Uterus (tissue), 2 donors: Measurements from ENCODE around the gene ATAD1.

ENCODE experiments used
- POLR2A ChIP-seq, 2 donors: fragments of 450-650 bp; IDR thresholded peaks; one replicate each; pipeline ENCODE4 v1.6.1; 2016; ENCODE audit warnings: antibody characterized with exemption in 2 of 2, mild to moderate bottlenecking in 1 of 2, moderate library complexity in 1 of 2
- TF ChIP-seq, protein P1 (sequence below), 4 experiments: fragments of 200-600 bp in 2 of 4; fragments of 450-650 bp in 2 of 4; sonication (generic) in 2 of 4; IDR thresholded peaks; one replicate each; pipeline ENCODE4 v1.5.1; 2016 to 2019; ENCODE audit warnings: antibody characterized with exemption in 4 of 4, mild to moderate bottlenecking in 2 of 4, moderate library complexity in 1 of 4

DNA sequence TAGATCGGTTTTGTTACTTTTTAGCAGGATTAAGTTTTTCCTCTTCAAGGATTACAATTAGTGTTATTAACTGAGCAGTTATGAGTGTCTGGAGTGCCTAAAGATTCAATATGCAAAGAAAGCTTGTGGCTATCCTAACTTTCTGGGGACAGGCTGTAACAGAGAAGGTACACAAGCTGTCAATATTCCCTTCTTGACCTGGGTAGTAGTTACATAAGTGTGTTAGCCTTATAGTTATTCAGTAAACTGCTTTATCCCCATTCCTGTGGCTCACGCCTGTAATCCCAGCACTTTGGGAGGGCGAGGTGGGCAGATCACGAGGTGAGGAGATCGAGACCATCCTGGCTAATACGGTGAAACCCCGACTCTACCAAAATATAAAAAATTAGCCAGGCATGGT, 31.6 kb downstream of the ATAD1 start:
- TF ChIP-seq, protein P1, sequence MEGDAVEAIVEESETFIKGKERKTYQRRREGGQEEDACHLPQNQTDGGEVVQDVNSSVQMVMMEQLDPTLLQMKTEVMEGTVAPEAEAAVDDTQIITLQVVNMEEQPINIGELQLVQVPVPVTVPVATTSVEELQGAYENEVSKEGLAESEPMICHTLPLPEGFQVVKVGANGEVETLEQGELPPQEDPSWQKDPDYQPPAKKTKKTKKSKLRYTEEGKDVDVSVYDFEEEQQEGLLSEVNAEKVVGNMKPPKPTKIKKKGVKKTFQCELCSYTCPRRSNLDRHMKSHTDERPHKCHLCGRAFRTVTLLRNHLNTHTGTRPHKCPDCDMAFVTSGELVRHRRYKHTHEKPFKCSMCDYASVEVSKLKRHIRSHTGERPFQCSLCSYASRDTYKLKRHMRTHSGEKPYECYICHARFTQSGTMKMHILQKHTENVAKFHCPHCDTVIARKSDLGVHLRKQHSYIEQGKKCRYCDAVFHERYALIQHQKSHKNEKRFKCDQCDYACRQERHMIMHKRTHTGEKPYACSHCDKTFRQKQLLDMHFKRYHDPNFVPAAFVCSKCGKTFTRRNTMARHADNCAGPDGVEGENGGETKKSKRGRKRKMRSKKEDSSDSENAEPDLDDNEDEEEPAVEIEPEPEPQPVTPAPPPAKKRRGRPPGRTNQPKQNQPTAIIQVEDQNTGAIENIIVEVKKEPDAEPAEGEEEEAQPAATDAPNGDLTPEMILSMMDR (IDR thresholded peaks at IDR 0.05), result no peak
- no peak for TF ChIP-seq POLR2A (IDR thresholded peaks at IDR 0.05)
